Retina (tissue), 1 donor: ENCODE results near the gene NOC2L.
"Not testable (repeated sequence)": the region's sequence is repeated elsewhere in the genome, so short reads cannot be mapped to it uniquely, and the experiment has no call there.

Experiments
- DNase-seq: peaks from one replicate; pipeline ENCODE4 v3.0.0-alpha.2; 2016

The NOC2L gene

GRCh38 chr1:960363-961131 is 1.5 kb upstream of the NOC2L start, which contains the start of gene KLHL17:
Gene KLHL17 (plus strand): TSS chr1:960584. CDS start chr1:960694, 110 bp downstream.
- DNase-seq: peak; percentile 68

- DNase-seq: no peak
Observed at GRCh38 chr1:959731-960362, 791 bp upstream of the NOC2L start.

- DNase-seq: no peak
Observed at GRCh38 chr1:956636-957035, 2.4 kb downstream of the NOC2L start.

GRCh38 chr1:955474-955873 is 3.6 kb downstream of the NOC2L start:
- DNase-seq: no peak

GRCh38 chr1:954927-955326 is 4.1 kb downstream of the NOC2L start:
- no peak for DNase-seq

- DNase-seq: no peak
Observed at GRCh38 chr1:953524-954320, 5.3 kb downstream of the NOC2L start.

GRCh38 chr1:952603-953002 is 6.5 kb downstream of the NOC2L start:
- no peak for DNase-seq

GRCh38 chr1:952201-952600 is 6.9 kb downstream of the NOC2L start:
- DNase-seq: no peak

- DNase-seq: no peak
Observed at GRCh38 chr1:951364-951763, 7.7 kb downstream of the NOC2L start.

- DNase-seq: no peak
Observed at GRCh38 chr1:950881-951280, 8.2 kb downstream of the NOC2L start.

- DNase-seq: no peak
Observed at GRCh38 chr1:950268-950667, 8.8 kb downstream of the NOC2L start.

- DNase-seq: no peak
Observed at GRCh38 chr1:947958-948357, 11.1 kb downstream of the NOC2L start.

GRCh38 chr1:946811-947210 is 12.2 kb downstream of the NOC2L start:
- not testable (repeated sequence) for DNase-seq

GRCh38 chr1:945688-946556 is 13.1 kb downstream of the NOC2L start:
- no peak for DNase-seq

- DNase-seq: peak; percentile 81
Observed at GRCh38 chr1:944341-945325, 14.4 kb downstream of the NOC2L start.

GRCh38 chr1:943545-944340 is 15.3 kb downstream of the NOC2L start:
- peak; percentile 41 for DNase-seq

GRCh38 chr1:942864-943533 is 16.1 kb downstream of the NOC2L start:
- DNase-seq: peak; percentile 58

- DNase-seq: no peak
Observed at GRCh38 chr1:942411-942821, 16.6 kb downstream of the NOC2L start.

GRCh38 chr1:941588-942383 is 17.3 kb downstream of the NOC2L start:
- peak; percentile 95 for DNase-seq
